ENCODE data around the gene FABP2. TPM values are rescaled to one million over a fixed set of nuclear protein-coding genes. Genes with fewer than 3 reads are reported as not detected.

FABP2 gene
- total RNA-seq, 1 experiment from 2014 or later = not detected

- intact Hi-C loops (cut with micrococcal nuclease) = no loop called here
- H3K27me3 Mint-ChIP-seq (ENCODE audit: insufficient read depth, unreplicated experiment) = no peaks in the 10 kb centered on the region
- ChIA-PET CTCF (interaction anchor here (0.5 to 1.1 kb wide), 2 partner anchors 9 to 23 kb away, joined by 3 to 4 read pairs; no protein-coding TSS in a partner anchor), POLR2A (no interaction called here)
- TF ChIP-seq, protein P1, sequence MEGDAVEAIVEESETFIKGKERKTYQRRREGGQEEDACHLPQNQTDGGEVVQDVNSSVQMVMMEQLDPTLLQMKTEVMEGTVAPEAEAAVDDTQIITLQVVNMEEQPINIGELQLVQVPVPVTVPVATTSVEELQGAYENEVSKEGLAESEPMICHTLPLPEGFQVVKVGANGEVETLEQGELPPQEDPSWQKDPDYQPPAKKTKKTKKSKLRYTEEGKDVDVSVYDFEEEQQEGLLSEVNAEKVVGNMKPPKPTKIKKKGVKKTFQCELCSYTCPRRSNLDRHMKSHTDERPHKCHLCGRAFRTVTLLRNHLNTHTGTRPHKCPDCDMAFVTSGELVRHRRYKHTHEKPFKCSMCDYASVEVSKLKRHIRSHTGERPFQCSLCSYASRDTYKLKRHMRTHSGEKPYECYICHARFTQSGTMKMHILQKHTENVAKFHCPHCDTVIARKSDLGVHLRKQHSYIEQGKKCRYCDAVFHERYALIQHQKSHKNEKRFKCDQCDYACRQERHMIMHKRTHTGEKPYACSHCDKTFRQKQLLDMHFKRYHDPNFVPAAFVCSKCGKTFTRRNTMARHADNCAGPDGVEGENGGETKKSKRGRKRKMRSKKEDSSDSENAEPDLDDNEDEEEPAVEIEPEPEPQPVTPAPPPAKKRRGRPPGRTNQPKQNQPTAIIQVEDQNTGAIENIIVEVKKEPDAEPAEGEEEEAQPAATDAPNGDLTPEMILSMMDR (IDR thresholded peaks at IDR 0.05; ENCODE audit: unreplicated experiment) = no peak
- no peaks in the 10 kb centered on the region for H3K36me3 Mint-ChIP-seq (ENCODE audit: insufficient read depth, unreplicated experiment)
- no peak overlapping the region for H3K27ac Mint-ChIP-seq (ENCODE audit: low read depth, unreplicated experiment)
- H3K4me1 Mint-ChIP-seq (ENCODE audit: insufficient read depth, unreplicated experiment) = no peaks in the 10 kb centered on the region
- DNase-seq (ENCODE audit: unreplicated experiment) = no peak
- no peak overlapping the region for H3K4me3 Mint-ChIP-seq (ENCODE audit: unreplicated experiment)
- no peaks in the 10 kb centered on the region for H3K9me3 Mint-ChIP-seq (ENCODE audit: unreplicated experiment)
- BruUV-seq (replicated peaks) = no TSS peak
Observed at GRCh38 chr4:119329835-119330620, 8.1 kb upstream of the FABP2 start.

GRCh38 chr4:119328695-119329094 is 6.8 kb upstream of the FABP2 start:
- intact Hi-C loops (cut with micrococcal nuclease) = no loop called here
- CTCF ChIA-PET = no interaction called here

DNA sequence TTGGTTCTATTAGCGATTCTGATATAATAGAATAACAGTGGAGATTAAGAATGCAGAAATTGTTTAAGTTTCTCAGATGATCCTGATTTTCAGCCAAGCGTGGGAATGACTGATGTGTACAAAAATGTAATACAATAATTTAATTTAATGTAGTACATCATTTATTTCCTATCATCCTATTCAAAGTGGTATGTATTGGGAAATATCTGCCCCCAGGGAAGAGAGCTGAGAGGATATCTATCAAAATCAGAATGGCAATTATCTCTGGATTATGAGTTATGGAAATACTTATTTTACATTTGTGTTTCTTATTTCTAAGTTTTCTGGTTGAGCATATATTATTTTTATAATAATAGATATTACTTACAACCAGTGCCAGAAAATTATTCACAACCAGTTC is 3.9 kb downstream of the FABP2 start:
- Mint-ChIP-seq H3K4me3 (ENCODE audit: unreplicated experiment) (no peak overlapping the region), H3K4me1 (ENCODE audit: insufficient read depth, unreplicated experiment) (no peaks in the 10 kb centered on the region), H3K27me3 (ENCODE audit: insufficient read depth, unreplicated experiment) (peaks cover 22% of the 10 kb centered on the region), H3K36me3 (ENCODE audit: insufficient read depth, unreplicated experiment) (no peaks in the 10 kb centered on the region), H3K27ac (ENCODE audit: low read depth, unreplicated experiment) (no peak overlapping the region), H3K9me3 (ENCODE audit: unreplicated experiment) (no peaks in the 10 kb centered on the region)
- ChIA-PET POLR2A (interaction anchor here (0.6 to 1.0 kb wide), 4 partner anchors 106 to 661 kb away, joined by 3 read pairs; partner anchors contain the start of gene USP53), CTCF (interaction anchor here (1.1 to 1.2 kb wide), 3 partner anchors 53 to 740 kb away, joined by 3 to 4 read pairs (median 4); no protein-coding TSS in a partner anchor)
- no peak for DNase-seq (ENCODE audit: unreplicated experiment)
- intact Hi-C loops (cut with micrococcal nuclease) = no loop called here
- no TSS peak for BruUV-seq (replicated peaks)
- TF ChIP-seq, protein P1 (IDR thresholded peaks at IDR 0.05; ENCODE audit: unreplicated experiment) = no peak

More at GRCh38 chr4:119328695-119329094, 6.8 kb upstream of the FABP2 start:
- Mint-ChIP-seq H3K4me3 (ENCODE audit: unreplicated experiment) (no peak overlapping the region), H3K9me3 (ENCODE audit: unreplicated experiment) (no peaks in the 10 kb centered on the region), H3K27me3 (ENCODE audit: insufficient read depth, unreplicated experiment) (no peaks in the 10 kb centered on the region), H3K4me1 (ENCODE audit: insufficient read depth, unreplicated experiment) (no peaks in the 10 kb centered on the region), H3K27ac (ENCODE audit: low read depth, unreplicated experiment) (no peak overlapping the region), H3K36me3 (ENCODE audit: insufficient read depth, unreplicated experiment) (no peaks in the 10 kb centered on the region)
- BruUV-seq (replicated peaks) = no TSS peak
- TF ChIP-seq, protein P1 (IDR thresholded peaks at IDR 0.05; ENCODE audit: unreplicated experiment) = no peak
- POLR2A ChIA-PET = interaction anchor here (0.6 kb wide), 1 partner anchor 15 kb away, joined by 3 read pairs; no protein-coding TSS in a partner anchor
- DNase-seq (ENCODE audit: unreplicated experiment) = no peak

DNA sequence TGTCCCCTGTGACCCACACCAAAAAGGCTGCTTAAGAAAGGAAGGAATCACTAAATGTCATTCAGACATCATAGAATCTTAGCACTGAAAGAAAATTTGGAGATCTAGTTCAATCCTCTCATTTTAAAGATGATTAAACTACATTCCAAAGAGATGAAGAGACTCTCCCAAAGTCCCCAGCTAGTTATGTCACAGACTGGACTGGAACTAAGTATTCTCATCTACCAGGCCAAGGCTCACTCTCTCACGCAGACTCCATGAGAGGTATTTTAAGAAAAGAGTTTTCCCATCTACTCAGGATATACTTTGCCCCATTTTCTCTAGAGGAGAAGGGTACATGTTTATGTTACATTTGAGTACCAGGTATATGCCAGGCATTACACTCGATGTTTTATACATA is 6.9 kb downstream of the FABP2 start:
- Mint-ChIP-seq H3K4me1 (ENCODE audit: insufficient read depth, unreplicated experiment) (no peaks in the 10 kb centered on the region), H3K27ac (ENCODE audit: low read depth, unreplicated experiment) (no peak overlapping the region), H3K27me3 (ENCODE audit: insufficient read depth, unreplicated experiment) (peaks cover 22% of the 10 kb centered on the region), H3K36me3 (ENCODE audit: insufficient read depth, unreplicated experiment) (no peaks in the 10 kb centered on the region), H3K4me3 (ENCODE audit: unreplicated experiment) (no peak overlapping the region), H3K9me3 (ENCODE audit: unreplicated experiment) (no peaks in the 10 kb centered on the region)
- TF ChIP-seq, protein P1 (IDR thresholded peaks at IDR 0.05; ENCODE audit: unreplicated experiment) = no peak
- BruUV-seq (replicated peaks) = no TSS peak
- DNase-seq (ENCODE audit: unreplicated experiment) = no peak
- ChIA-PET CTCF (interaction anchor here (0.5 to 3.0 kb wide), 8 partner anchors 163 to 742 kb away, joined by 3 to 15 read pairs (median 3); no protein-coding TSS in a partner anchor), POLR2A (interaction anchor here (0.6 to 2.6 kb wide), 2 partner anchors 90 to 139 kb away, joined by 3 to 8 read pairs; no protein-coding TSS in a partner anchor)
- intact Hi-C loops (cut with micrococcal nuclease) = loop anchor here (2.0 kb wide), 1 partner anchor 470 kb away; no protein-coding TSS in a partner anchor
